HG03097 (cell line): Measurements from ENCODE around the gene NOD1.

ENCODE experiments used
- ATAC-seq: cut with Tn5 transposase; IDR thresholded peaks from one replicate; pipeline ENCODE4 v1.9.1; 2021; ENCODE audit not compliant: unreplicated experiment, low FRiP score

Gene NOD1

DNA sequence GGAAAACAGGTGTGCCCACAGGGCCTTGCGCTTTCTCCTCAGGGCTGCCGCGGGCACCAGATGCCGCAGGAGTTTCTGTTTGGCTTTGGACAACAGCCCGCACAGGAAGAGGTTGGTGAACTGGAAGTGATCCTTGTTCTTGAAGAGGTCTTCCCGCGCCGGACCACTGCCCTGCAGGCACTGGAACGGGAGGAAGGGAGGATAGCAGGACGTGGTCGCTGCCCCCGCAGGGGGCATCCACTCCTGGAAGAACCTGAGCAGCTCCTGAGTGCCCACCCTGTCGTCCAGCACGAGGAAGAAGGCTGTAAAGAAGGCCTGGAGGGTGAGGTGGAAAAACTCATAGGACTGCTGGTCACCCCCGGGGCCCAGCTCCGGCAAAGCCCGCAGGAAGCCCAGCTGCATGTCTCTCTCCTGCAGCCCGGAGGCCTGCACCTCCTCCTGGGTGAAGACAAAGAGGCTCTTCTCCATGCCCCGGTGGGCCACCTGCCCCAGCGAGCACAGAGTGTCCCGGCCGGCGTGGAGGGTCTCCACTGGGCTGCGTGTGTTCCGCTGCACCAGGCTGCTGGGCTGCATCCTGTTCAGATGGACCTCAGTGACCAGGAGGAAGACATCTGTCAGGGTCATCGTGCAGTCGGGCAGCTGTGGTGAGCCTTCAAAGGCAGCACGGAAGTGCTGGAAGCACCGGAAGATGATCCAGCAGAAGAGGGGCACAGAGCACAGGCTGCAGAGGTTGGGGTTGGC, 26.9 kb downstream of the NOD1 start:
- no peak for ATAC-seq

DNA sequence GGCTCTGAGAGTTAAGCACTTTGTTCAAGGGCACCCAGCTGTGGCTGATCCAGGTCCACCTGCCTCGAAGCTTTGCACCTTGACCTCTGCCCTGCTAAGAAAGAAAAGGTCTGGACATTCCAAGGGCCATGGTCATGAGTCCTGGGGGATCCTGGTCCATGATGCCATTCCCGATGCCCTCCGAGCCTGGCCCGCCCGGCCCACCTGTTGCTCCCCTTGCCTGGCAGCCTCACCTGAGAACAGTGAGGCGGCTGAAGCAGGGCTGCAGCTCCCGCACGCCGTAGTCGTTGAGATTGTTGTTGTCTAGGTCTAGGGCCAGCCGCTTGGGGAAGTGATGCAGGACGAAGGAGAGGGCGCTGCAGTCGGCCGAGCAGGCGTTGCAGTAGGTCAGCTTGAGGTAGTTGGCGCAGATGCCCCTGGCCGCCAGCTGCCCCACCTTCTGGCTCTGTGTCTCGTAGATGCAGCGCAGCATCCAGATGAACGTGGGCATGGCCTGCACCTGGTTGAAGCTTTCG, 27.5 kb downstream of the NOD1 start:
- no peak for ATAC-seq

DNA sequence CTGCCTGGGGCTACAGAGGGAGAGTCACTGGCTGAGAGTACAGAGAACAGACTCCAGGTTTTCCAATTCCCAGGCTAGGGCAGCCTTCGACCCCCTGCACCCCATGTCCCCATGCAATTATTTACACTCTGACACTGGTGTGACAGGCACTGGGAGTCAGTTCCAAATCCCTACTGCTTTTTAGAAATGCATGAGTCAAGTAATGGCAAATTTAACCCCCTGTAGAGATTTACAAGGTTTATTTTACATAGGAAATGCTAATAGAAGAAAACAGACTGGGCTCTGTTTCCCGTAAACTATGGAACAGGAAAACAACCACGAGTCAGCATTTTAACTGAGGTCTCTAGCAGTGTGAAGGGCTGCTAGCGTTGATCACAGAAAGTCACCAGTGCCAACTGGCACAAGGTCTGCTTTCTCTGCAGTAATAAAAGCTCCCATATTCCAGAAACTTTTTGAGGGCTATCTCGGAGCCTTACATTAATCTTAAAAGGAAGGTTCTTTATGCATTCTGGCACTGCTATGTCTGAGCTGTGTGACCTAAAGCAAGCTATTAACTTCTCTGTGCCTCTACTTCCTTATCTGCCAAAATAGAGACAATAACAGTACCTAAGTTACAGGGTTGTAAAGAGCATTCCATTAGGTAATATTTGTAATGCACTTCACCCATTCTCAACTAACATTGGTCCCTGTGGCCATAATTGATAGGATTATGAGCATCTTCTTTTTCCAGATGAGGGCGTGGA, 28.2 kb downstream of the NOD1 start:
- ATAC-seq: no peak

DNA sequence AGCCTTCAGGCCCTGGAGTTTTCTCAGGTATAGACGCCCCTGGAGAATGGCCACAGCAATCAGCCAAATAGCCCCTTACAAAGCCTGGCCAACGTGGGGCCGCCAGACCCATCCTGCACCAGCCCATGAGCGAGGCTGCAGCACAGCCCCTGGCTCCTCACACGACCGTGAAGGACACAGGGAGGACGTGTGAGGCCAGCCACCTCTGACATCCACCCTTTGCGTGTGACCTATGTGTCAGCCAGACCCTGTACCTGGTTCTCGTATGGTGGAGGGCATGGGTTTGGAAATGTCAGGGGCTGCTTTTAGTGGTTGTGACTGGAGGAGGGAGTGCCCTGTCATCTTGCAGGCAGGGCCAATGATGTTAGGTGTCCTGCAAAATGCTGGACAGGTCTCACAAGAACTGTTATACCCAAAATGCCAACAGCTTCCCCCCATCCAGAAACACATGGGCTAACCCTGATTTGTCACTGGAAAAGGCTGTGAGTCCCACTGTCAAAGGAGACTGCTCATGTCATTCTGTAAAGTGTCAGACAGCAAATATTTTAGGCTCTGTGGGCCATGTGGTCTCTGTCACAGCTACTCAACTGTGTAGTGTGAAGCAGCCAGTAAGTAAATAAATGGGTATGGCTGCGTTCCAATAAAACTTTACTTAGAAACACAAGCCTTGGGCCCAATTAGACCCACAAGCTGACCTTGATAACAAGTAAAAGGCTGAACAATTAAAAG, 30.0 kb downstream of the NOD1 start:
- no peak for ATAC-seq

DNA sequence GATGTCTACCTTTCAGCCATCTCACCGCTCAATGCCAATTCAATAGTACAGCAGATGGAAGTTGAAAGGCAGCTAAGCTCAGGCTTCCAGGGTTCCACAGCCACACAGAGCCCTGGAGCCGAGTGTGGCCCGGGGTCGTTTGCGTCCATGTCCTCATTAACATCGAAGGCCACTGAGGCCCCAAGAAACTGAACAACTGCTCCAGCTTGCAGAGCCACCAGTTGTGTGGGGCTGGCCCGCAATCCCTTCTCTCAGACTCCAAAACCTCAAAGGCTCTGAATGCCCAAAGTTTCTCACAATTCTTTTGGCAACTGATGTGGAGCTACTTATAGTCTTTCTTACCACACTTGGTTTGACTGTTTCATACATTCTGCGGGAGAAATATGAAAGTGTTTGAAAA, 31.1 kb downstream of the NOD1 start:
- ATAC-seq: no peak

DNA sequence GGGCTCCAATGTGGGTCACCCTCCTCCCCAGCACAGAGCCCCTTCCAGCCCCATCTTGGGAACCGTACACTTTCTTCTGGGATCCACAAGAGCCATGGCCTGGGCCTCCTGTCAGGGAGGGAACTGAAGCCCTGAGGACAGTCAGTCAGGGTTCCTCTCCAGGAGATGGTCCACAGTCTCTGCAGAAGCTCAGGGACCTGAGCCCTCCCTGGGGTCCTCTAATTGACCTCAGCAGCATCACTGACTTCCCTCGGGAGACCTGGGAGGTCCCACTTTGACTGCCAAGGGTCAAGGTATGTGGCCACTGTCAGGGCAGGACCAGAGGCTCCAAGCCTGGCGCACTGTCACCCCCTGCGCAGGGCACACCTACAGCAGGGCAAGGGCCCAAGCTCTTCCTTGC, 32.3 kb downstream of the NOD1 start:
- peak; percentile 14 for ATAC-seq

DNA sequence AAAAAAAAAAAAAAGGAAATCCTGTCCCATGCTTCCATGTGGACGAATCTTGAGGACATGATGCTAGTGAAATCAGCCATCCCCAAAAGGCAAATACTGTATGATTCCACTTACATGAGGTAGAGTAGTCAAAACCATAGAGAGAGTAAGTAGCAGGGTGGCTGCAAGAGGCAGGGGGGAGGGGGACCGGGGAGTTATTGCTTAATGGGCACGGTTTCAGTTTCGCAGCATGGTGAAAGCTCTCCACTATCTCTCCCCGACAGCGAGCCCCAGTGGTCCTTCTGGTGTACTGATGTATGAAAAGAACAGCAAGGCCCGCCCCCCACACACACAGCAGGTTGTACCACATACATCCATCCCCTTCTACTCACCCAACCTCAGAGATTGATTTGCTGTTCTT, 32.8 kb downstream of the NOD1 start:
- peak; percentile 98 for ATAC-seq

DNA sequence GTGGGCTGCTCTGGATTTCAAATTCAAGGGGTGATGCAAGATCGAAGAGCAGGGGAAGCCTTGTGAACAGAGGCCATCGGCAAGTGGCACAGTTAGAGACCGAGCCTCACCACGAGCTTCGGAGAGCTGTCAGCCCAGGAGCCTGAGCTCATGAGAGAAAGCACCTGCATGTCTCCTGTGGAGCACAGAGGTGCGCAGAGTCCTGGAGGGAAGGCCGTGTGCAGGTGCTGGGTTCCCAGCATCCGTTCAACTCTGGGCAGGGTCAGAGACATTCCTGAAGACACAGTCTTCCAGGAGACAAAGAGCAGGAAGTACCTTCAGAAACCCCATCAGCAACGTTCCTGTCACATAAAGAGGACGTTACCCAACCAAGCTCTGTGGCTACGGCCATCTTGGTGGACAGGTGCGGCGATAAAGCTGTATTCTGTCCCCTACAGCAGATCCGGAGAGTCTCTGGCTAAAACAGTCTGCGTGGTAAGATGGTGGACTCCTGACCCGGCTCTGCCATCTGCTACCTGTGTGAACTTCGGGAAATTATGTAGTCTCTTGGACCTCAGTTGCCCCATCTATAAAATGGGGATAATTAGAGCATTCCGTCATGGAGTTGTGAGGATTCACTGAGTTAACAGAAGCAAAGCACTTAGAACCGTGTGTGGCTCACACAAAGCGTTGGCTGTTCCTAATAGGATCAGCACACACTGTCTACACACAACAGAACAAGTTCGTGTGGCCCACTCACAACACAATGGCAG, 40.6 kb downstream of the NOD1 start:
- no peak for ATAC-seq

DNA sequence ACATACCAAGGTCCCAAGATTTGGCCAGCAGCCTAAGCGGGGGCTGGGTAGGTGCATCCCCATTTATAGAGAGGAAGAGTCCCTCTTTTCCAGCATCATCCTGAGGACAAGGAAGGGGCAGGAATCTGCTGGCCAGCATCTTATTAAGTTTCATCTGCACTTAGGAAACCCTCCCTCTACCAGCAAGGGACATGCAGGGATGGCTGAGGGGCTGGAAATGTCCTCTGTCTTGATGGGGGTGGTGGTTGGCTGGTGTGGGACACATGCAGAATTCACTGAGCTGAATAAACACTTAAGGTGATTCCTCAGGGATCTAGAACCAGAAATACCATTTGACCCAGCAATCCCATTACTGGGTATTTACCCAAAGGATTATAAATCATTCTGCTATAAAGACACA, 42.1 kb downstream of the NOD1 start:
- no peak for ATAC-seq

DNA sequence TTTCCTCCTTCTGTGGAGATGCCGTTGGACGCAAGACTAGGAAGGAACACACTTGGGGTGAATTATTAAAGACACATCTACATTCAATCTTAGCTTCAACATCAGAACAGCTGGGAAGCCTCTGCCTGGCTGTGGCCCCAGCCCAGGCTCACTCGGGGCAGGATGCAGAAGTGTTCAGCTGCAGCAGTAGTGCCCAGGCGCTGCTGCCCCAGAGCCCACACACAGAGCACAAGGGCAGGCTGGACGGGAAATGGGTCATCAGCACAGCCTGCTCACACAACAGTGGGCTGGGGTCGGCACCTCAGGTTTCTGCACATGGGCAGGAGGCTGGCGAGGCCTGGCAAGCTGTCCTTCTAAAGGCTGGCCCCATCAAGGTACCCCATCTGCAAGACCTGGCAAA, 42.5 kb downstream of the NOD1 start:
- no peak for ATAC-seq

DNA sequence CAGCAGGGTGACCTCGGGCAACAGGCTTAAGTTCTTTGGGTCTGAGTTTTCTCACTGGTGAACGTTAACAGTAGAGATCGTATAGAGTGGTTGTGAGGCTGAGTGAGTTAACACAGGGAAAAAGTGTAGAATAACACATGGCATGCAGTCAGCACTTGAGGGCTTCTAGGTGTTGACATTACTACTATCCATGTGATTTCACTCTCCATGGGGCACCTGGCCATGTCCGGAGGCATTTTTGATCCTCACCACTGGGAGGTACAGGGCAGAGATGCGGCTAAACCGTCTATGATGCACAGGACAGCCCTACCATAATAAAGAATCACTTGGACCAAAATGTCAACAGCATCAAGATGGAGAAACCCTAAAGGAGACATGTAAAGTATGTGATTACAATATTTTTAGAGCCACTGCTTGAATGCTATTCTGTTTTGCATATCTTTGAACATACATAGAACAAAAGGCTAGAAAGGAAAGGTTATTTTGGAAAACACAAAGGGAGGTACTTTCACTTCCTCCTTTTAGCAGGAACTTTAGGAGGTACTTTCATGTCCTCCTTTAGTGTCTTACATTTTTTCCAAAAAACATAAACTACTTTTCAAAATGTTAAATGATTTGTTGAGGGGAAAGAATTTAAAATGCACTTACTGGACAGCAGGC, 44.3 kb downstream of the NOD1 start:
- ATAC-seq: no peak

DNA sequence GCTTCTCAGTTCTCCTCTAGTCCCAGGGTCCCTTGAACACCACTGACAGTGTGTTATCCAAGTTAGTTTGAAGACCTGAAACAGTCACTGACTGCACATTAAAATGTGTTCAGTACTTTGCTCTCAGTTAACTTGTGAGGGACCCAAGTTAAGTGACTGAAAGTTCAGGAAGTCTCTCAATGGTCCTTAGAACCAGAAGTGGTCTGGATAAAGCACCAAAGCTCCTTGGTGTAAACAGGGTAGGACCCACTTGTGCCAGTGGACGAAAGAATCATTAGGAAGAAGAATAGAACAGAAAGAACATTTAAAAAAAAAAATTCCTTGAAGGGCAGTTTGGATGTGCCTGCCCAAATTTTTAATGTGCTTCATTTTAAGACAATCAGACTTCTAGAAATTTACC, 45.1 kb downstream of the NOD1 start:
- no peak for ATAC-seq

DNA sequence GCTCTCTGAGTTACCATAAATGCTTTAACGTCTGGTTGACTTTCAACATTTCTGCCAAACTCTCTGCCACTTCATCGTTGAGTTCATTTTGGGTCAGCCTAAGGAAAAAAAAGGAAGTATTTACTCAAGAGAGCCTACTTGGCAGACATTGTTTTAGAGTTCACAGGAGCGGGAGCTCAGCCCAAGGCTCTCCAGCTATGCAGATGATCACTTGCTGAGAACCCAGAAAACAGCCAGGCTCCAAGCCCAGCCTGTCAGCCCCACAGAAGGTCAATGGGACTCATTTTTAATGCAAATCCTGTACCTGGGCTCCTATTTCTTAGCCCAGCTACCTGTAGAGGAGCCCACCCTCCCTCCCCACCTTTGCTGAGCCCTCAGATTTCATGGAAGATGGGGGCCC, 45.5 kb downstream of the NOD1 start:
- ATAC-seq: no peak

DNA sequence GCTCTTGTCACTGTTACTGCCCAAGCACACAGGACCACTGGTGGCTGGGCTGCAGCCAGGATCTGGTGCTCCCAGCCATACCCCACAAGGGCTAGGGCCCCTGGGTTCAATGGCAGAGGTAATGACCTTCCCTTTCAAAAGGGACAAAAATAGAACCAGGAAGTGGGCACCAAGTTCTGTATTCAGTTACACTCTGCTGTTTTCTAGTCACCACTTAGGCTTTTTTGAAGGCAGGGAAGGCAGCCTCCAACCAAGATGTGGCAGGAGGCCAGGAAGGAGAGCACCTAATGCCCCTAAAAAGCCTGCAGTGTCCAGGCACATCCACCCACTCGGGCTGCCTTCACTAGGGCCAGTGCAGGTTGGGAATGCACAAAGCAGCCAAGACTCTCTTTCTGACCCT, 47.8 kb downstream of the NOD1 start:
- ATAC-seq: no peak

DNA sequence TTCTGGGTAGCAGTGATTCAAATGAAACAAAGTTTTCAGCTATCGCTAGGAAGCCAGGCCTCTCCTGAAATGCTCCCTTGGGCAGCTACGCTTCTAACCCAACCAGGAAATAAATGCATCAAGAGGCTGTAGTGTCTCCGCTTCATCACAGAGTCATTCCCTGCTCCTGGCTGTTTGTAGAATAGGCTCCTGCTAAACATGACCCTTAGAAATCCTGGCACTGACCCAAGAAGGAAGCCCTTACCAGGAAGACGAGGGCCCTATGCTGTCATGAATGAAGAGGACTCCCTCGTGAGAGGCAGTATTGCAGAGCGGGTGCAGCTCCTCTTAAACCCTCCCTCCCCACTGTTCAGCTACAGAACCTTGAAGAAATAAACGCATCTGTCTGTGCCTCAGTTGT, 48.3 kb downstream of the NOD1 start:
- no peak for ATAC-seq

DNA sequence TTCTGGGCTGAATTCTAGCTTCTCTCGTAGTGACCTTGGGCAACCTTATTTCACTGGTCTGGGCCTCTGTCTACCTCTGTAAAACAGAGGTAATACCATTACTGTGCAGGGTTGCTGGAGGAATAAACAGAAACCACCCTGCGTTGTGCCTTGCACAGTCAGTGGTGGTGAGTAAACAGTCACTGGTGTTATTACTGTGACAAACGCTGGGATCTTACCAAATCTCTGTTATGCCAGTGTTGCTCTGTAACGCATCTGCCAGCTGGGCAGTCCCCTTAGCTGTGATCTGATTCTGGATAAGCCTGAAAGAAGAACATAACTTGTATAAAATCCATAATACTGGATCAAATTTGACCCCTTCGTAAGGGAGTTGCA, 49.4 kb downstream of the NOD1 start:
- ATAC-seq: no peak

DNA sequence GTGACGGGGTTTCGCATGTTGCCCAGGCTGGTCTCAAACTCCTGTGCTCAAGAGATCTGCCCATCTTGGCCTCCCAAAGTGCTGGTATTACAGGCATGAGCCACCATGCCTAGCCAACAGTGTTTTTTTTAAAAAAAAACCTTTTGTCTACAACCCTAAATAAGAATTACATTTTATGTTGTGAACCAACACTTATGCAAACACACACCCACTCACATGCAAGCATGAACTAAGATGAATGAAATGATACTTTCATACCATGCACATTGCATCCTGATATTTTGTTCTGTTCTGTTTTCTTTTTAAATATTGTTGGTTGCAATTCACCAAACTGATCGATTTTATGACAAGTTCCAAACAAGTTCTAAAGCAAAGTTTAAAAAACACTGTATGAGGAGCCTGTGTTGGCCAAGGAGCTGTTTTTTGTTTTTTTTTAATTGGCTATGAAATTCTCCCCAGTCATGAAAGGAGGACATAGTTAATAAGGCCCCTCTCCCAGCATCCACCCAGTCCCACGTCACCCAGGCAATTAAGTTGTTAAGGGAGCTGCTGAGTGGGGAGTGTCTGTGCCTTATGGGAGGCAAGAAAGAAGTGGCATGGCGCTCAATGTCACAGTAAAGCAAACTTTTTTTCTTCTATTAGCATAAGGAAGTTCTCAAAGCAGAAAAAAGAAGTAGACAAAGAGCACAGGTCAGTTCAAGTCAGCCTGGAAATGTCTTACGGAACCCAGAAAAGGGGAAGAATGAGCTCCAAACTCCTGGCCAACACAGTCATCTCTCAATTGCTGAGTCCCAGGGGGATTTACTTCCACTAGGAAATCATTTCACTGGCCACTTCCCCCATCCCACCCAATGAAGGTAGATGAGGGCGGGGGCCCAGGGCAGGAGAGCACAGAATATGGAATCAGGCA, 50.1 kb downstream of the NOD1 start:
- ATAC-seq: no peak

DNA sequence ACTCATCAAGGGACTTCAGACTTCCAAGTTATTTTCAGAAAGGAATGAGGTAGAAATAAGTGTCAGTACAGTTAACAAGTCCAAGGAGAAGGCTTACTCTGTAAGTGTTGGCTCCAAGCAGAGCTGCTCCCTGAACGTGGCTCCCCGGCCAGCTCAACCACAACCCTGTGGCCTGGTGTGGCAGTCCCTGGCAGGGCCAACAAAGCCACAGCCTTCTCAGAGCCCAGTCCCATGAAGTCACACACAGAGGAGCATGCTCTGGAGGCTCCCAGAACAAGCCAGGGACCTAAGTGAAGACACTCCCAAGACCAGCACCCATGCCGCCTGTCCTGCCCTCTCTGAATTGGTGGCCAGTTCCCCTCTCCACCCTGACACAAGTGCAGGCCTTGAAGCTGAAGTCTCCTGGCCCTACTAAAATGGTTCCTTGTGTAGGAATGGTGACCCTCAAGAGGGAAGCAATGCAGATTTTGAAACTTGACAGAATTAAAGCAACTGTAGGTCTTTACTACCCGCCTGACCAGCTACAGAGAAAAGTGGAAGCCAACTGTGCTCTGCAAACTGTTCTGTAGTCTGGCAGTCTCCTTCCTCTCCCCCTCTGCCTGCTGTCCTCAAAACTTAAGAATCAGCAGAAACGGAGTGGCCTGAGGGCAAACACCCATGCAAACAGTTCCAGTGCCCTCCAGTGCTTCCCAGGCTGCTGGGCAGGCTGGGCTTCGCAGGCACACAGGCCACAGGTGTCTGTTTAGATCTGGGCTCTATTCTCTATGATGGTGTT, 51.1 kb downstream of the NOD1 start:
- no peak for ATAC-seq

DNA sequence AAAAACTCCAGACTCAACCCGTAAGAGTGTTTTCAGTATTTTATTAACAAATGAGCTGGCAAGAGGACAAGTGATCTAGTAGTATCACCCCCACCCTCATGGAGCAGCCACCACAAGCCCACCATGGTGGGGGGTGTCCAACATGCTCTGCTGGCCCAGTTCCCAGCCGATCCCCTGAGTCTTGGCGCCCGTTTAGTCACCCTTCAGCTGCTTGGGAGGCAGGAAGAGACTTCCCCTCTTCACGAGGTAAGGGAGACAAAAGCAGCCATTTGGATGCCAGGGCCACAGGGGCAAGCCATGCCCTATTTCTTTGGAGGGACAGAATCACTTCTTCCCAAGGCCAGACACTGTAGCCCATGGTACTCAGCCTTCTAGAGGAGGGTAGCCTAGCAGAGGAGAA, 54.1 kb downstream of the NOD1 start:
- no peak for ATAC-seq
